ENCODE measurements around the gene IGF1R. TPM values are rescaled to one million over a fixed set of nuclear protein-coding genes. Genes with fewer than 3 reads are reported as not detected.
A peak's percentile ranks its signal among the peaks of the same experiment; 100 is the strongest.

The IGF1R gene
- total RNA-seq, 1 experiment from 2014 or later, result 125 TPM

GRCh38 chr15:98906712-98907083, 258.4 kb downstream of the IGF1R start:
- H3K4me1 Mint-ChIP-seq, result peaks cover 24% of the 10 kb centered on the region
- TF ChIP-seq AFF4 (CRISPR knock-in tag; IDR thresholded peaks at IDR 0.05; ENCODE audit: borderline replicate concordance), result no peak
- no peak for TF ChIP-seq ATF3 (CRISPR knock-in tag; conservative IDR thresholded peaks at IDR 0.05)
- TF ChIP-seq CREB1 (CRISPR knock-in tag; IDR thresholded peaks at IDR 0.05), result no peak
- no peak for TF ChIP-seq EMX1 (CRISPR knock-in tag; IDR thresholded peaks at IDR 0.05)
- TF ChIP-seq IRF1 (CRISPR knock-in tag; IDR thresholded peaks at IDR 0.05), result no peak
- TF ChIP-seq ZMAT4 (CRISPR knock-in tag; IDR thresholded peaks at IDR 0.05), result no peak
- no peak for TF ChIP-seq ZNF423 (CRISPR knock-in tag; IDR thresholded peaks at IDR 0.05)
- no peak for TF ChIP-seq USF2 (CRISPR knock-in tag; IDR thresholded peaks at IDR 0.05)
- no peak for TF ChIP-seq SP1 (CRISPR knock-in tag; conservative IDR thresholded peaks at IDR 0.05)
- TF ChIP-seq FOXP1 (CRISPR knock-in tag; IDR thresholded peaks at IDR 0.05; ENCODE audit: borderline replicate concordance), result no peak
- TF ChIP-seq NFATC4 (CRISPR knock-in tag; IDR thresholded peaks at IDR 0.05), result no peak
- TF ChIP-seq ZNF281 (CRISPR knock-in tag; IDR thresholded peaks at IDR 0.05), result no peak
- TF ChIP-seq RELA (CRISPR knock-in tag; IDR thresholded peaks at IDR 0.05; ENCODE audit: borderline replicate concordance), result no peak
- ChIA-PET POLR2A (no interaction called here), CTCF (interaction anchor here (1.0 to 1.8 kb wide), 3 partner anchors 56 to 384 kb away, joined by 4 to 5 read pairs (median 4); no protein-coding TSS in a partner anchor)
- peaks cover 23% of the 10 kb centered on the region for H3K36me3 Mint-ChIP-seq
- peak; percentile 23; the same call in 1 of the 2 replicates for ATAC-seq
- DNase-seq (ENCODE audit: low spot score), result no peak
- H3K9me3 Mint-ChIP-seq, result no peaks in the 10 kb centered on the region
- no peaks in the 10 kb centered on the region for H3K27me3 Mint-ChIP-seq (ENCODE audit: low read depth)
- no peak overlapping the region for H3K4me3 Mint-ChIP-seq
- peak overlapping the region; percentile 34; the same call in 1 of the 2 replicates for H3K27ac Mint-ChIP-seq

- Mint-ChIP-seq H3K27me3 (ENCODE audit: low read depth) (no peaks in the 10 kb centered on the region), H3K4me3 (no peak overlapping the region), H3K4me1 (peaks cover 23% of the 10 kb centered on the region), H3K9me3 (no peaks in the 10 kb centered on the region), H3K27ac (peak overlapping the region; percentile 36; the same call in 1 of the 2 replicates), H3K36me3 (peaks cover 35% of the 10 kb centered on the region)
- ChIA-PET CTCF (no interaction called here), POLR2A (no interaction called here)
- ATAC-seq (no peak), DNase-seq (ENCODE audit: low spot score) (no peak)
- TF ChIP-seq HMGA2 (CRISPR knock-in tag; IDR thresholded peaks at IDR 0.05) (no peak), ZNF281 (CRISPR knock-in tag; IDR thresholded peaks at IDR 0.05) (no peak), E2F4 (CRISPR knock-in tag; IDR thresholded peaks at IDR 0.05; ENCODE audit: borderline replicate concordance, low read depth) (no peak), TEAD4 (CRISPR knock-in tag; IDR thresholded peaks at IDR 0.05) (no peak), FOXP1 (CRISPR knock-in tag; IDR thresholded peaks at IDR 0.05; ENCODE audit: borderline replicate concordance) (no peak), MAX (CRISPR knock-in tag; IDR thresholded peaks at IDR 0.05) (no peak), TP53 (CRISPR knock-in tag; IDR thresholded peaks at IDR 0.05) (no peak), USF1 (CRISPR knock-in tag; IDR thresholded peaks at IDR 0.05) (no peak)
These were observed 259.7 kb downstream of the IGF1R start for GRCh38 chr15:98907927-98908471.

Data from WTC11 (cell line).